GM21529 (cell line): Measurements from ENCODE around the gene CROCC2.

Experiments
- ATAC-seq: cut with Tn5 transposase; IDR thresholded peaks from one replicate; pipeline ENCODE4 v1.9.1; 2021; ENCODE audit not compliant: unreplicated experiment

The CROCC2 gene

DNA sequence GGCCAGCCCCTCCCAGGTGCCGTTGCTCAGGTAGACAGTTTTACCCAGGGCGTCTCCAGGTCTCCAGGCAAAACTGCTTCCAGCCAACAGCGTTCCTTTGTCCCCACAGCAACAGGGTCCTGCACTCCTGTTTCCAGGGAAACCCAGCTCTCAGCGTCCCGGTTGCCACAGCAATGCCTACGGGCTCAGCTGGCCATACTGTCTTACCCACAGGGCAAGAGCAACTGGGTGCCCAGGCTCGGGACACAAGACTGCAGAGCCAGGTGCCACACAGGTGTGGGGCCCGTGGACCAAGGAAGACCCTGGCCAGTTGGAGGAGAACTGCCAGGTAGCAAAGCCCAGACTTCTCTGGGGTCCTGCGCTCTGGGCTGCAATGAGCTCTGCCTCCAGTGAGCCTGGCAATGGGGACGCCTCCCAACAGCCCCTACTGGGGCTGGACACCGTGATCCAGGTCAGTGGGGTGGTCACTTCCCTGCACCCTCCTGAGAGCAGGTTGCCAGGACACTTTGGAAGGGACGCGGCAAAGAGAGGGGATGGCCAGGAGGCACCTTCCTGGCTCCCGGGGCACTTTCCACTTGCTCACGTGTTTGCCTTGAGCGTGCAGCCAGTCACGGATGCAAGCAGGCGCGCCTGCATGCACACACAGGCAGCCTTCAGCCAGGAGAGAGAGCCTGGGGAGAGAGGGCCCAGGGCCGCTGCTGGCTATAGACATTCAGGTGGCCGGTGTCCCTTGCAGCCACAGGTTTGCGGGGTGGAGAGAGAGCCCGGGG, at the start of gene CROCC2:
CROCC2 (plus strand) TSS at position 196 of the 770 bp plus-strand sequence; CDS start at position 374, 178 bp downstream.
- no peak for ATAC-seq

DNA sequence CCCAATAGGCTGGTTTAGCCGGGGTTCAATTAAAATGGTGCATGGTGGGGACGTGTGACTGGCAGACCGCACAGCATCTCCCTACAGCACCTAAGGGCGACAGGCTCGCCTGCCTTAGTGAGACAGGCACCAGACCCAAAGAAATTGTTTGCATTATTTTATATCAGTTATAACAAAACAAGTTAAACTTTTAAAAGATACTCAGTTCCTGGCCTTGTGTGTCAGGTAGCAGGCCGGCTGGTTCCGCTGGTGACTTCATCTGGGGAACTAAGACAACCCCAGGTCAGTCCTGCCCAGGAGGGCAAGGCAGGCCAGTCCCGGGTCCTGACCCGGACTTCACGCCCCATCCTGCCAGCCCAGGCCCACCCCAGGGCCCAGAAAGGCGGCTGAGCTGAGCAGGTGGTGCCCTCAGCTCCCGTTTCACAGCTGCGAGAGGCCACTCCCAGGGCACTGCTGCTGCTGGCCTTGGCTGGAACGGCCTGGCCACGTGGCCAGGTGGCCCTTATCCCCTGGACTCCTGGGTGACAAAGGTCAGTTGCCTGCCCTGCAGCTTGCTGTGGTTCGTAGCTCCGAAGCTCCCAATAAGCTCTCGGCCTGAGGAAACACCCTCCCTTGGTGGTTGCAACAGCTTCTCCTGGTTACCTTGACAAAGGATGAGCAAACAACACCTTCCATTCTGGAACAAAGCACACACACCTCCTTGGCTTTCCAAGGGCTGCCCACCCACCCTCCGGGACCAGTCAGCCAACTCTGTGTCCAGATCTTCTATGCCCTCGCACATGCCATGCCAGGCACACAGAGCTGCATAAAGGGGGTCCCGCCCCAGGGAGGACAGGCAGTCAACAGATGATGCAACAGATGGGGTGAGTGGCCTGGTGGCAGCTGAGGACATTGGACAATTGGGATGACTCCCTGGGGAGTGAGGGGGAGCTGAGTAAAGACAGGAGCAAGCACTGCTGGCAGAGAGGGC, 48.8 kb upstream of the CROCC2 start:
- no peak for ATAC-seq

DNA sequence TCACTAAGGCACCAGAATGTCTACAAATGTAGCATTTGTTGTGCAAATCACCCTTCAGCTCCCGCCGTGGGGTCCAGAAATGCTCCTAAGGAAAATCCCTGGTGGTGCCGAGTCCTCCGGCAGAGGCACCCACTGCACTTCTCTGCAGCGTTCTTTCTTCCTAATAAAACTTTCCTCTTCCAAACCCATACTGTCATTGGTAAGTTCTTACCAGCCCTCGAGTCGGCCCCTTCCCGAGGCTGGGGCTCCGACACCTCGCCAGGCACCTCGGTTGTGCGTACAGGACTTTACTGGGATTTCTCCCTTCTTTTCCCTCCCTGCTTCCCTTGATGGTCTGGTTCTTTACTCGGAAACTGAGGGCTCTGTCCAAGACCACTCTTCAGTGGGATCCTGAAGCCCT, 47.8 kb upstream of the CROCC2 start:
- ATAC-seq: no peak

DNA sequence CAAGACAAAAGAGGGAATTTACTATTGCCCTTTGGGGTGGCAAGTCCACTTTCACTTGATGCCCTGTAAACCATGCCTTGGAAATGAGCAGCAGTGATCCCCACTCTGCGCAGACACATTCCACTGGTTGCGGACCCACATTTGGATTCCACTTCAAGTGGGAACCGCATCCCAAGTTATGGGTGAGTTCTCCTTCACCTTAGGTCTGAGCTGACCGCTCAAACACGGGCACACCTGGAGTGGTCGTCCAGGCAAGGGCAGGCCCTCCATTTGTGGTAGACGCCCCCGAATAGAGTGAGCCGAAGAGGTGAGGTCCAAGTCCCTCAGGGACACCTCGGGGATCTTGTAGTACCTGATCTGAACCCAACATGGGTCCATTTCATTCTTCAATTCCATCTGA, 47.3 kb upstream of the CROCC2 start:
- no peak for ATAC-seq

DNA sequence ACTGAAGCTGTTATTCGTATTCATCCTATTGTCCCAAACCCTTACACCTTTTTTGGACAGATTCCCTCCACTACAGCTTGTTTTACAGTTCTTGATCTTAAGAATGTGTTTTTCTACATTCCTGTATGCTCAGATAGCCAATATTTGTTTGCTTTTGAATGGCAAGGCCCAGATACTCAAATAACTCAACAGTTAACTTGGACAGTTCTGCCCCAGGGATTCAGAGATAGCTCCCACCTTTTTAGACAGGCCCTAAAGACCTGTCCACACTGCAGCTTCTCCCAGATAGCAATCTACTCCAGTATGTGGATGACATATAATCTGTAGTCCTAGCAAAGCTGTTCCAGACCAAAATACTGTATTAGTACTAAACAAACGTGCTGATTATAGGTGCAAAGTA, 44.6 kb upstream of the CROCC2 start:
- no peak for ATAC-seq

DNA sequence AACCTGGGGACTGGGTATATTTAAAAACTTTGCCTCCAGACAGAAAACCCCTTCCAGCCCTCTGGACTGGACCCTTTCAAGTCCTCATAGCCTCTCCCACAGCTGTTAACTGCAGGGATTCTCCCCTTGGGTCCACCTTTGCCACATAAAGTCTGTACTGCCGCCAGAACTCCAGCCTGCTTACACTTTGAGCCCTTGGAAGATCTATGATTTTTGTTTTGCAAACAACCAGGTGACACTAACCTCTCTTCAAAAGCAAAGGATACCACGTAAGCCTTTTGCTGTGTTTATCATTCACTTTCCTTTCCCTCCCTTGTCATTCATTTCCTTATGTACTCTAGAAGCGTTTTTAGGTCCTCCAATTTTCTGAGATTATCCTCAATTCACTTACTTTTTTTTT, 41.7 kb upstream of the CROCC2 start:
- ATAC-seq: no peak

DNA sequence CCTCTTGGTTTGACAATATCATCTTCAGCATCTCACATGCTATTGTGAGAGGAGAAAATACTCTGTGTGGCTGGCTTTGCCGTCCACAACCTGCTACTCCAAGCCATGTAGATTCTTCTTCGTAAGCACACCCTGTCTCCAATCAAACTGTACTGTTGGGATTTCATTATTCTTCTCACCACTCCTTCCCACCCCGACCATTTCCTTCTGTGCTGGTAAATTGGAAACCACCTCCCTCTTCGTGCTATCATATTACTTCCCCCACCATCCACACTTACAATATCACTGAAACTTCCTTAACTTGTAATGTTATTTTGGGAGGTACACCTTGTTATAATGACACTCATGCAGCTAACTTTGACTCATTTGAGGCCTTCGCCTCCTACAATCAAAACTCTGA, 40.7 kb upstream of the CROCC2 start:
- no peak for ATAC-seq

DNA sequence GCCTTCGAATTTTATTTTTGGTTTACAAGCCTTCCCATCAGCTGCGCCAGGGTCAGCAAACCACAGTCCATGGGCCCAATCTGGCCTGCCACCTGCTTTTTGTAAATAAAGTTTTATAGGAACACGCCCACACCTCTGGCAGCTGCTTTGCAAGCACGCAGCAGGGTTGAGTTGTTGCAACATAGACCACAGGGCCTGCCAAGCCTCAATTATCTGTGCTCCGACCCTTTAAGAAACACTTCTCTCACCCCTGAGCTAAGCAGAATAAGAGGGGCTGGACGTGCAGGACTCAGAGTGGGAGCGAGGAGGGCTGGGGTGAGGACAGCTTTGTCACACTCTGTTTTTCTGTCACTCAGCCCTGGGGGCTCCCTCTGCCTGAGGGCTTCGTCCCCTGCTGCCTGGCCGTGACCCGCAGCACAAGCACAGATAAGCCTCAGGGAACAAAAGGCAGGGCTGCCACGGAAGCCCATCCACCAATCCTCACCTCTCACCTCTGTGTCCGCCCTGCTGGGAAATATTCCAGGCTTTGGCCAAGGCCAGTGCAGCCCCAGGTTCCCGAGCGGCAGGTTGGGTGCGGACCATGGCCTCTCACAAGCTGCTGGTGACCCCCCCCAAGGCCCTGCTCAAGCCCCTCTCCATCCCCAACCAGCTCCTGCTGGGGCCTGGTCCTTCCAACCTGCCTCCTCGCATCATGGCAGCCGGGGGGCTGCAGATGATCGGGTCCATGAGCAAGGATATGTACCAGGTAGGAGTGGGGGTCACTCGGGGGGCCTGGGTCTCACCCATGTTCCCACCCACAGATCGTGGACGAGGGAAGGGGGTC, 37.6 kb upstream of the CROCC2 start, which contains the start of gene AGXT:
AGXT (plus strand) TSS at position 539 of the 823 bp plus-strand sequence; CDS start at position 581, 42 bp downstream.
- ATAC-seq: no peak

DNA sequence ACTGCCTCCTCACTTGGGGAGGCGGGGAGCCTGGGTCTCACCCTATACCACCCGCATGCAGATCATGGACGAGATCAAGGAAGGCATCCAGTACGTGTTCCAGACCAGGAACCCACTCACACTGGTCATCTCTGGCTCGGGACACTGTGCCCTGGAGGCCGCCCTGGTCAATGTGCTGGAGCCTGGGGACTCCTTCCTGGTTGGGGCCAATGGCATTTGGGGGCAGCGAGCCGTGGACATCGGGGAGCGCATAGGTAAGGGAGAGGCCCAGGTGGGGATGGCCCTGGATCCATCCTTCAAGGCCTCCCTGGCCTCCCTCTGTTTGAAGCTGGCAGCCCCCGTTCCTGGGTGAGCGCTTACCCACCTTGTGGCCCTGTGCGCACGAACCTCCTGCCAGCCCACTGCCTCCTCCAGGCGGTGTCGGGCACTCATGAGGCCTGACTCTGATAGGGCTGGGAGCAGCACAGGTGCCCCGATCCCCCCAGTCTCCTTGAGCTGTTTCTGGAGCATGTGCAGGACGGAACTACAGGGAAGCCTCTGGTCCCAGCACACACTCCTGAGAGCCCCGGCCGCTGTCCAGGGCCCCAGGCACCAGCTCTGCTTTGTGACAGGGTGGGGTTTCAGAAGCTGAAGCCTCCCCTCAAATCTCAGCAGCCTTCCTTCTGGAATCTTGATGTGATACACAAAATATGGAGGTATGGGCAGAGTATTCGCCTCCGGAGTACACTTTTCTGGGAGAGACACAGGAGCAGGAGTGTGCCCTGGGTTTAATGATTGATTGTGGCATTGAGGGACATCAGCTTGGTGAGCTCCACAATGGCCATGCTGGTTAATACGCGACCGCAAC, 36.8 kb upstream of the CROCC2 start:
- no peak for ATAC-seq

DNA sequence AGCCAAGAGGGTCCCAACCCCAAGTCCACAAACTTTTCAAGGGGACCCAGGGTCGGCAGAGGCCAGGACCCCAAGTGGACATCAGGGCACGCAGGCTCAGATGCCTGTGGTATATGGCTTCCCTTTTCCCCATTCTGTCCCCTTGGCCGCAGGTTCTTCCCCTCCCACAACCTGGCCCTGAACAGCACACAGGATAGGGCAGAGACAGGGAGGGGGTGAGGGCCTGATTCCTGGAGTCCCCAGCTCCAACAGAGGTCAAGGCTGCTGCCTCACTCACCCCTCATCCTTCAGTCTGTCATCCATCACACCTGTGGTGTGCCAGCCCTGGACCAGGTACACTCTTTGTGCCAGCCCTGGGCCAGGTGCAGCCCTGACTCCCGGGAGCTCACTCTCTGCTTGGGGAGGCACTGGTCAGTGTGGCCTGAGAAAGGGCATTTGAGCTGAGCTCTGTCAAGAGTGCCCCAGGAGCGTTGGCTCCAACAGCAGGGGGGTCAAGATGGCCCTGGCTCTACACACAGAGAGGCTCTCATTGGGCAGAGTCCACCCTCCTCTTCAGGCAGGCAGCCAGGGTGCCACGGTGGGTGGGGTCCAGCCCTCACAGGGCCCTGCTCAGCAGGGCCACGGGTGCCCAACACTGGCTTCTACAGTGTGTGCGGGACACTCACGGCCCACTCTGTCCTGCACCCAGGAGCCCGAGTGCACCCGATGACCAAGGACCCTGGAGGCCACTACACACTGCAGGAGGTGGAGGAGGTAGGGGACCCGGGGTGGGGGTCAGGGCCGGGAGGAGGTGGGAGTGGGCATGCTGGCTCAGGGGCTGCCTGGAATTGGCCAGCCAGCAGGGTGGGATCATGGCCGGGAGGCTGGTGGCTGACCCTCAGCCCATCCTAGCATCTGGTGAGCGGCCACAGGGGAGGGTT, 35.9 kb upstream of the CROCC2 start:
- ATAC-seq: no peak

DNA sequence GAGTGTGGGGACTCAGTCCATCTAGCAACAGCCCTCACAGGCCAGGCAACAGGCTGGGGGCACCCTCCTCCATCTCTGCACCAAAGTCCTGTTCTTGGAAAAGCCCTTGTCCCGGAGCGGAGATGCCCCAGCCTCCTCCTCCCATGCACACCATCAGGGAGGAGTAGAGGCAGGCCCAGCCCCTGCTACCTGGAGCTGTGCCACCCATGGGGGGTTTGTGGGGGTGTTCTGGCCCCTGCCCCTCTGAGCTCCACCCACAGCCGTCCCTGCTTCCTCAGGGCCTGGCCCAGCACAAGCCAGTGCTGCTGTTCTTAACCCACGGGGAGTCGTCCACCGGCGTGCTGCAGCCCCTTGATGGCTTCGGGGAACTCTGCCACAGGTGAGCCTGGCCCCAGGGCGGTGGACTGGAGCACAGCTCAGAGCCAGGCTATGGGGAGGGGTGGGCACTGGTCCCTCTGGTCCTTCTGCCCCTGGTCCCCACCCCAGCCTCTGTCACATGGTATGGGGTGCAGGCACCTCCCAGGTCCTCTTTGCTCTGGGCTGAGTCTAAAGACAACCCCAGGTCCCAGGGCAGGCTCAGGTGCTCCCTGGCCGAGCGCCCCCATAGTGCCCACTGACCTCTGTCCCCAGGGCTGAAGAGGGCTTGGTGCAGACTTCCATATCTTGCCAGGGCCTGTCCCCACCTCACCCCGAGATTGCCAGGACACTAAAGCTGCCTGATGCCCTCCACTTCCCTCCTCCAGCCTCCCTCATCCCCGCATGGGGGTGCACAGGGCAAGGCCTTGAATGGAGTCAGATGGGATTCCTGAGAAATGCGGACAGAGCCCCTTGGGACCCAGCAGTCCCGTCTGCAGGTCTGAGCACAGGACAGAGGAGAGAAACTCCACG, 34.8 kb upstream of the CROCC2 start:
- ATAC-seq: no peak

DNA sequence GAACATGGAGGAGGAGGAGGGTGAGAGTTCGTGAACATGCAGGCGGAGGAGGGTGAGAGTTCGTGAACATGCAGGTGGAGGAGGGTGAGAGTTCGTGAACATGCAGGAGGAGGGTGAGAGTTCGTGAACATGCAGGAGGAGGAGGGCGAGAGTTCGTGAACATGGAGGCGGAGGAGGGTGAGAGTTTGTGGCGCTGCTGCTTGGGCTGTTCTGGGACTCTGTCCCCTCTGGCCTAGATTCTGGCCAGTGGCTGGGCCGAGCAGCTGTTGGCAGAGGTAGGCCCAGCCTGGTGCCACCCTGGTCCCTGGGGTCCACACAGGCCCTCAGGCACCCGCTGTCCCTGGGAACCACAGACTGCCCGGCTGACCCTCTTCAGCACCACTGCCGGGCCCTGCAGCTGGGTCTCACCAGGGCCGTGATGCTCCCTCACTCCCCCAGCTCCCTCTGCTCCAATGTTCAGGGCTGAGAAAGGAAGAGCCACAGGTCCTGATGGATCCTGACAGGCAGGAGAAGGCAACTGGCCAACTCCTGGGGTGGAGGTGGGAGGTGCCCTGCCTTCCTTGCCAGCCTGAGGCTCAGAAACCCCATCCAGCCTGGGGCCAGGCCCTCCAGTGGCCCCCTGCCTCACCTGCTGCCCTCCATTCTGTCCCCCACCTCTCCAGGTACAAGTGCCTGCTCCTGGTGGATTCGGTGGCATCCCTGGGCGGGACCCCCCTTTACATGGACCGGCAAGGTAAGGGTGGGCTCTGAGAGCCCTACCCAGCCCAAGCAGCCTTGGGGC, 33.6 kb upstream of the CROCC2 start:
- no peak for ATAC-seq

DNA sequence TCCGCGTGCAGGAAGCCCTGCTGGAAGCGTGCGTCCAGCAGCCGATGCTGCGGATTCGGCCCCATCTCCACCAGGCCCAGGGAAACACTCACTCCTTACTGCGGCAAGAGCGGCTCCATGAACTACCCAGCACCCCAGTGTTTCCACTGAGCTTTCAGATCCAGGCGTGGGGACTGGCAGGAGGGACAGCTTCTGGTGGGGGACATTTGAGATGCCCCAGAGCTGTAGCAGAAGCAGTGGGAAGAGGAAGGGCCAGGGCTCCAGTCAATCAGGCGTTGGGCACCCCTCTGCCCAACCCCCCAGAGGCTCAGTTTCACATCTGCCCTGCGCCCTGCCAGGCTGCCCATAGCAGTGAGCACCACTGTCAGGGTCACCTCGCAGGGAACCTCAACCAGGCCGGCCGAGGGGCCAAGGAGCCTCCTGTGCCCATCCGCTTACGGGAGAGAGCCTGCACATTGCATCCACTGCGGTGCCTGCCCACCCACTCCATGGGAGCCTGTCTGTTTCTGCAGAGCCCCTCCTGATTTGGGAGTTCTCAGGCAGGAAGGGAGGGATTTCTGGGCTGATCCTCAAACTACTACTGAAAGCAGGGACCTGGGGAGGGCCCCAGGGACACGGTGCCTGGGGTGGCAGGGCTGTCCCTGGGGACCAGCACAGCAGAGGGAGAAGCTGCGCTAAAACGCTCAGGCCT, 32.9 kb upstream of the CROCC2 start:
- ATAC-seq: no peak

DNA sequence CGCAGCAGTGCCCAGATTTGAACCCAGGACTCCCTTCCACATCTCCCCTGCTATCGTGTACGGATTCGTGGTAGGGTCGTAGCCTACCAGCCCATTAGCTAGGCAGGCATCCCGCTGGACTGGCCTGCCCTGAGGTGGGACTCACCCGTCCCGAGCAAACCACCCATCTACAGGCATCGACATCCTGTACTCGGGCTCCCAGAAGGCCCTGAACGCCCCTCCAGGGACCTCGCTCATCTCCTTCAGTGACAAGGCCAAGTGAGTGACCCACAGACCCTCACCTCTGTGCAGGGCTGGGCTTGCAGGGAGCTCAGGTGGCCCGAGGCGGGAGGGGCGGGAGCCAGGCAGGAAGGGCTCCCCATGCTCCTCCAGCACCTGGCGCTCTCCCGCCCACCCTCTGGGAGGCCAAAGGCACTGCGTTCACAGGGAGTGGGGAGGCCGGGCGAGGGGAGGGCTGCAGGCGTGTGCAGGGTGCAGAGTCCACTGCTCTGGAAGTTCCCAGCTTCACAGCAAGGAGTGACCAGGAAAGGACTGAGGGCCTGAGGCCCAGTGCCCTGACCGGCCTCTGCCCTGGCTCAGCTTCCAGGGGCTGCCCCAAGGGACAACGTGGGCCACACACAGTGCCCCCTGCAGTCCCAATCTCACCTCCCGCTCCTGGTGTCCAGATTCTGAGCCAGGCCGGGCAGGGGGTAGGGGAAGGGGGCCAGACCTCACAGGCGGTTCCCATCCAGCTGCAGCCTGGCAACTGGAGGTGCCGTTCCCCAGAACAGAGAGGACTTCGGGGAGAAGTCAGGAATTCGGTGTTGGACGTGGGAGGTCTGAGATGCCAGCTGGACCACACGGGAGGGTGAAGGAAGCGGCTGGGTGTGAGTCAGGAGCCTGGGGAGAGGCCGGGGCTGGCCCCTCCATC, 32.1 kb upstream of the CROCC2 start:
- no peak for ATAC-seq

DNA sequence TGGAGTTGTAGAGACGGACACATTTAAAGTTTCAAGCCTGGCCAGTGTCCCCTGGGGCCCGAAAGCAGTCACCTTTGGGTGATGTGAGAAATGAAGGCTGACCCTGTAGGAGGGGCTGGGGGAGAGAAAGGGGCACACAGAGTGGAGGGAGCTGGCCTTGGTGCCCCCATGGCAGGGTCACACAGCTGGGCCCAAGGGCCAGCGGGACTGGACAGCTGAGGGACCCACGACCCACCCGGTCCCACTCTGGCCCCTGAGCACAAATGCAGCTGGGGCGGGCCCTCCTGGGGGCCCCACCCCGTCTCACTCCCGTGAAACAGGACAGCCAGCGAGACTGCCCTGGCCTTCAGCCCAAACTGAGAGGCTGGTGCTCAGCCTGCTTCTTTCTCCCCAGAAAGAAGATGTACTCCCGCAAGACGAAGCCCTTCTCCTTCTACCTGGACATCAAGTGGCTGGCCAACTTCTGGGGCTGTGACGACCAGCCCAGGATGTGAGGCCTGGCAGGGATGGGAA, 31.4 kb upstream of the CROCC2 start:
- no peak for ATAC-seq
